ENCODE results near the gene MYH9.
"Not testable (repeated sequence)": the region's sequence is repeated elsewhere in the genome, so short reads cannot be mapped to it uniquely, and the experiment has no call there.

The MYH9 gene

DNA sequence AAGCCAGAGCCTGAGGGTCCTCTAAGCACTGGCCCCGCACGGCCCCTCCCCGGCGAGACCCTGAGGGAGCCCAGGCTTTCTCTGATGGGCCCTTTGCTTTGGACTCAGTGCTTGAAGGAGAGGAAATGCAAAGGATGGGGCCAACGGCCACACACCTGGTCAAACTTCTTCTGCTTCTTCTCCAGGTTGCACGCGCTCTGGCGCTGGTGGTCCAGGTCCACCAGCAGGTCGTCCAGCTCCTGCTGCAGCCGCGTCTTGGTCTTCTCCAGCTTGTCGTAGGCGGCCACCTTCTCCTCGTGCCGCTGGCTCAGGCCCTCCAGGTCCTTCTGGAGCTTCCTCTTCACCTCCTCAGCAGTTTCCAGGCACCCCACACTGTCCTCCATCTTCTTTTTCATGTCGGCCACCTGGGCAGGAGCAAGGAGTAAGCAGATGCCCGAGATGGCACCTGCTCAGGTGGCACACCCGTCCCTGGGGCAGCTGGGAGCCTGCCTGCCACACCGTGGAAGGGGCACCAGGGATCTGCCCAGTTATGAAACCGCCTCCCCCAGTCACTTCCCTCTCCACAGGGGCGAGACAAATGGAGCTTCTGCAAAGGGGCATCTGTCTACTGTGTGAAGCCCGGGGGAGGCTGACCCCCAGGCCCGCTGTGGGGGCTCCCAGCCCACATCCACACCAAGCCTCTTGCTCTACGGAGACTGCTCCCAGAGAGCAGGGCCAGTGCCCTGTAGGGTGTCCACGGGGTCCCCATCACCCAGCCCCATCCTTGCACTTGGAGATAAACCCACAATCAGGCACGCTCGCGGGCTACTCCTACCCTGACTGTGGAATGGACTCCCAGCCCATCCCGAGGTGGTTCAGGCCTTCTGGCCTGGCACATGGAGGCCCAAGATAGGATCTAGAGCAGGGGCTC lies 95.7 kb downstream of the MYH9 start:
- DNase-seq (ENCODE audit: low read depth): no peak

DNA sequence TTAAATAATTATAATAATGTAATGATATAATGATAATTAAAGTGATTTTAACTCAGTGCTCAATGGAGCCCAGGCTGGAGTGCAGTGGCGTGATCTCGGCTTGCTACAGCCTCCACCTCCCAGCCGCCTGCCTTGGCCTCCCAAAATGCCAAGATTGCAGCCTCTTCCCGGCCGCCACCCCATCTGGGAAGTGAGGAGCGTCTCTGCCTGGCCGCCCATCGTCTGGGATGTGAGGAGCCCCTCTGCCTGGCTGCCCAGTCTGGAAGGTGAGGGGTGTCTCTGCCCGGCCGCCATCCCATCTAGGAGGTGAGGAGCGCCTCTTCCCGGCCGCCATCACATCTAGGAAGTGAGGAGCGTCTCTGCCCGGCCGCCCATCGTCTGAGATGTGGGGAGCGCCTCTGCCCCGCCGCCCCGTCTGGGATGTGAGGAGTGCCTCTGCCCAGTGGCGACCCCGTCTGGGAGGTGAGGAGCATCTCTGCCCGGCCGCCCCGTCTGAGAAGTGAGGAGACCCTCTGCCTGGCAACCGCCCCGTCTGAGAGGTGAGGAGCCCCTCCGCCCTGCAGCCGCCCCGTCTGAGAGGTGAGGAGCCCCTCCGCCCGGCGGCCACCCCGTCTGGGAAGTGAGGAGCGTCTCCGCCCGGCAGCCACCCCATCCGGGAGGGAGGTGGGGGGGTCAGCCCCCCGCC lies 97.2 kb downstream of the MYH9 start:
- not testable (repeated sequence) for DNase-seq (ENCODE audit: low read depth)

DNA sequence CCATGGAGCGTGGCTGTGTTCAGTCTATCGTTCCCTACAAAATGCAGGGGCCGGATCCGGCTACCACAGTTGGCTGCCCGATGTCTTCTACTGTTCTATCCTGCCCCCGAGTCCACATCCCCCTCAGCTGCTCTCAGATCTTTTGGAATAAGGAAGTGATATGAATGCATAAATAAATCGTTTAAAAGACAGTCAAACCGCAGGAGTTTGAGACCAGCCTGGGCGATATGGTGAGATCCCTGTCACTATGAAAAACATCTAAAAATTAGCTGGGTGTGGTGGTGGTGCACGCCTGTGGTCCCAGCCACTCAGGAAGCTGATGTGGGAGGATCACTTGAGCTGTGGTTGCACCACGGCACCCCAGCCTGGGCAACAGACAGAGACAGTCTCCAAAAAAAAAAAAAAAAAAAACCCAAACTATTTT lies 97.8 kb downstream of the MYH9 start:
- not testable (repeated sequence) for DNase-seq (ENCODE audit: low read depth)

DNA sequence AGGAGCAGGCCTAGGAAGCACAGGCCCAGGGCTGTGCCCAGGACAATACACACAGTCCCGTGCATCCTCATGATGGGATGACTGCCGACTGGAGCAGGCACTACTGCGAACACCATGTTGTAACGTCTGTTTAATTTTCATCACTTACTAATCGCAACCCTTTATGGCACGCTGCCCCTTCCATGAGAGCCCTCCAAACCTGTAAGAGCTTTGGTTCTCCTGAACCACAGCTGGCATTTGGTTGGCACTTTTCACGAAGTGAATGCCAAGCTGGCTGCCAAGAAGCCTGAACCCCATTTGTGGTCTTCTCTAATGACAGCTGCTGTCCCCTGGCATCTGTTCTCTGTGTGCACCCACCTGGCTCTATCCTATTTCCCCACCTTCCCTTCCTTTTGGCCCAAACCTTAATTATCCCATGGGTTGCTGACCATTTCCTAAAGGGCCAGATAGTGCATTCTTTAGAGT lies 98.3 kb downstream of the MYH9 start:
- DNase-seq (ENCODE audit: low read depth): no peak

DNA sequence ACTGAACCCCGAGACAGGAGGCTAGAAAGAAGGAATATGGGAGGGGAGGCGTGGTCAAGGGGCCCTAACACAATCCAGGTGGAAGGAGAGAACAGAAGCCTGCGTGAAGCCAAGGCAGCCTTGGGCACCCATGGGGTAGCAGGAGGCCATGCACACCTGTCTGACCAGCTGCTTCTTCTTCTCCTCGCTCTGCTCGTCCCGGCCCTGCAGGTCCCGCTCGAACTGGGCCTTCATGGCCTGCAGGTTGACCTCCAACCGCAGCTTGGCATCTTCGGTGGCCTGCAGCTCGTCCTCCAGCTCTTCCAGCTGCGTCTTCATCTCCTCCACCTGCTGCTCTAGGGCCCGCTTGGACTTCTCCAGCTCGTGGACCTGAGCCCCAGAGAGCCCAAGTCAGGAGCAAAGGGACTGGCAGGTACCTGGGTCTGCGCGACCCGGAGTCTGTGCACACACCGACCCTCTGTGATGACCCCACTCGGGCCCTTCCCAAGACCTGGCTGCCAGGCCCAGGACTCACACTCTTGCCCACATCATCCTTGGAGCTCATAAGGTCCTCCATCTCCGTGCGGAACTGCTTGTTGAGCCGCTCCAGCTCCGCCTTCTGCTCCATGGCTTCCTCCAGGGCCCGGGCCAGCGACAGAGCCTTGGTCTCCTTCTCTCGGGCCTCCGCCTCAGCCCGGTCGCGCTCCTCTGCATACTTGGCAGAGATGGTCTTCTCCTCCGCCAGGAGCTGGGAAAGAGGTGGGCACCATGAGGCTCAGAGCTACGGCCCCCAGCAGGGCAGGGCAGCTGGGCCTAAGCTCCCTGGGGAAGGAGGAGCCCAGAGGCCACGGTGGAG lies 99.0 kb downstream of the MYH9 start:
- DNase-seq (ENCODE audit: low read depth): no peak

- no peak for DNase-seq (ENCODE audit: low read depth)
Observed at GRCh38 chr22:36287881-36288515, 99.8 kb downstream of the MYH9 start.

DNA sequence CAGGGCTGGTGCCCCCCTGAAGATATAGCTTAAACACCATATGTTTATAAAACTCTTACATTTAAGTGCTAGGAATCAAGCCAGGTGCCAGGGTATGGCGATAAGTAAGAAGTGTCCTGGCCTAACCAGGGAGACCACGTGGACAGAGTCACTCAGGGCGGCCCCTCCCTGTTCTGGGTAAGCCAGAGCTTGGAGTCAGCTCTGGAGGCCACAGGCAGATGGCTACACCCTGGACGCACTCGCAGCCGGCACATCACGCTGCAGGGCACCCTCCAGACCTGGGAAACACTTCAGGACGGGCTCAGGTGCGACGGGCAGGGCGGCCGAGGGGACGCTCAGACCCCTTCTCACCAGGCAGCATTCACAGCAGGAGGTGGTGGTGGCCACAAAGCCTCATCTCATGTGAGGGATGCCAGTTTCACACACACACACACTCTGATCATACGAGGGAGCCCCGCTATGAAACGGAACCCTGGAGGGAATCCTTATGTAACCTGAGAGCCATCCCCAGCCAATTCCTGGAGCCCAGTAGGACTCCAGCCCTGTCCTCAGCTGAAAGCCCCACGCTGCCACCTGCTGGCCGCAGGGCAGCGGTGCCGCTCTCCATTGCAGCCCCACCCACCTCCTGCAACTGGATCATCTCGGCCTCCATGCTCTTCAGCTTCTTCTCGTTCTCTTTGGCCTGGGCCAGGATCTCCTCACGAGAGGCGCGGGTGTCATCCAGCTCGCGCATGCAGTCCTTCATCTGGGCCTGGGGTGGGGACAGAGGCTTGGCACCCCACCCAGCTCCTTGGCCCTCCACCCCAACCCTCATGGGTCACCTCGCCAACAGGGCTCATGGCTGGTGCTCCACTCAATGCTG lies 101.4 kb downstream of the MYH9 start:
- peak; percentile 54 for DNase-seq (ENCODE audit: low read depth)

GRCh38 chr22:36285545-36285944 lies 102.2 kb downstream of the MYH9 start:
- DNase-seq (ENCODE audit: low read depth): no peak

- DNase-seq (ENCODE audit: low read depth): no peak
Observed at GRCh38 chr22:36285017-36285416, 102.8 kb downstream of the MYH9 start.

DNA sequence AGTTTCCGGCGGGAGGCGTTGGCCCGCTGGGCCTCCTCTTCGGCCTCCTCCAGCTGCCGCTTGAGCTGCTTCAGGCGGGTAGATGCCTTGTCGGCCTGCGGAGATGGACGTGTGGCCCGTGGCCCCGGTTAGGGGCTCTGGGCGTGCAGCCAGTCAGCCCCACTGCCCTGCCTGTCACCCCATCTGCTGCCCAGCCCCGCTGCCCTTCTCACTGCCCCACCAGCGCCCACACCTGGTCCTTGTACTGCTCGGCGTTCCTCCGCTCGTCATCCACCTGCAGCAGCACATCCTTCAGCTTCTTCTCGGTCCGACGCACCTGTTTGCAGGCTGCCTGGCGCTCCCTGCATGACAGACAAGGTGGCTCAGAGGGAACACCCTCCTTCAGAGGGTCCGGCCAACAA lies 103.6 kb downstream of the MYH9 start:
- no peak for DNase-seq (ENCODE audit: low read depth)

- no peak for DNase-seq (ENCODE audit: low read depth)
Observed at GRCh38 chr22:36282328-36282831, 105.4 kb downstream of the MYH9 start.

GRCh38 chr22:36281781-36282327 lies 105.9 kb downstream of the MYH9 start:
- DNase-seq (ENCODE audit: low read depth): no peak

- no peak for DNase-seq (ENCODE audit: low read depth)
Observed at GRCh38 chr22:36280379-36280778, 107.4 kb downstream of the MYH9 start.

- DNase-seq (ENCODE audit: low read depth): no peak
Observed at GRCh38 chr22:36279219-36279666, 108.5 kb downstream of the MYH9 start.

DNA sequence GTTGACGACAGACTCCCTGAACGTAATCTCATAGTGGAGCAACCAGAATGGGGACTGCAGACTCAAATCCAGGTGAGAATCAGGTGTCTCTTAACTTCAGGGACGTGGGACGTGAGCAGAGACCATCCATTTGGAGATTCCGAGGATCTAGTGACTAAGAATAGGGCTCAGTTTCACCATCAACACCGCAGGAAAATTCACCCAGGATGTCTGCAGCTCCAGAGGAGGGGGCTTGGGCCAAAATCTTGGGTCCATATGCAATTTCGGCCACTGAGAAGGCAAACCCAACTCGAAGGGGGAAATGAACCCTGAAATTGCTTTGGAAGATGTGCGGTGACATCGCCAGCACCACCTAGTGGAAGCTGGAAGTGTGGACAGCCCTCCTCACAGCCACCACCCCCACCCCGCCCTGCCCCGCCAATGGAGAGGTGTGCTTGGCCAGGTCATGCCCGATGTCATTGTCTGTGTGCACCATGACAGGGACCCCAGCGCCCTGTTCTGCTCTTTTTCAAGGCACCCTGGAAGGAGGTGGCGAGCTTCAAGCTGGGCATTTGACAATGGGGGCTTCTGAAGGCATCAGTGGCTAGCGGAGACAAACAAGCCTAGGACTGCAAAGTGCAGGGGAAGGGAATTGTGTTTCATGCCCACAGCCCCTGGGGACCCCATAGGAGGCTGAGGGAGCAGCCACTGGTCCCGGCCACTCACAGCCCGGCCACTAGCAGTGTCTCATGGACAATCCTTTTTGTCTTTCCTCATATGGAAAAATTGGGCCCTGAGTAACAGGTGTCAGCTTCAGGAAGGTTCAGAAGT lies 110.1 kb downstream of the MYH9 start:
- peak; percentile 43 for DNase-seq (ENCODE audit: low read depth)

GRCh38 chr22:36274531-36274930 lies 113.2 kb downstream of the MYH9 start:
- DNase-seq (ENCODE audit: low read depth): no peak

- DNase-seq (ENCODE audit: low read depth): not testable (repeated sequence)
Observed at GRCh38 chr22:36271951-36272350, 115.8 kb downstream of the MYH9 start.

- not testable (repeated sequence) for DNase-seq (ENCODE audit: low read depth)
Observed at GRCh38 chr22:36271231-36271630, 116.5 kb downstream of the MYH9 start.

DNA sequence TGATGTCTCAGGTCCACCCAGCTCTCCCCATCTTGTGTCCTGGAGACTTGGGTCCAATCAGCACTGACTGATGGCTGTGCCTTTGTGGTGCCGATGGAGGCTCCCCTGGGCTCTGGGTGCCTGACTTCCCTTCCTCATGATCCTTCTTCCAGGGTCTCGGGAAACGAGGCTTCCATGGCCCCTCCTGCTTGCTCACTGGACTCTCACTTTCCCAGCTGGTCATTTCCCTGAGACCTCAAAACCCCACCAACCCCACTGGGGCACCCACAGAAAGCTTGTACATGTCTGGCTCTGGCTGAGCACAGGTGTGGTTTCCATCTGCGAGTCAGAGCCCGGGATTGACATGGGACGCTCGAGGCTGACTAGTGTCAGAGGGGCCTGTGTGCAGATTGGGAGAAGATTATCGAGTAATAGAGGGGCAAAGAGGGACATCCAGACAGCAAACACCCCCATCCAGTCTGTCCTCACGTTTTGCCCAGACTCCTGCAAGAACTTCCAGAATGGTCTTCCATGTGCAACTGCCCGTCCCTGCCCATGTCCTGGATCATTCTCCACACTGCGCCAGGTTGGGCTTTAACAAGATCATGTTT lies 119.8 kb downstream of the MYH9 start:
- no peak for DNase-seq (ENCODE audit: low read depth)
